Effector memory CD4-positive, alpha-beta T cell (primary cell): Measurements from ENCODE around the gene COL23A1.

Experiments used
- DNase-seq, 3 donors: peaks; one replicate each; pipeline ENCODE4 v3.0.0-alpha.2; 2020
- H3K27ac ChIP-seq: 2 replicates; pipeline ENCODE4 v1.7.0; 2013; ENCODE audit warnings: mild to moderate bottlenecking, low read length, moderate library complexity; ENCODE audit not compliant: insufficient read depth, poor library complexity, severe bottlenecking
- H3K27me3 ChIP-seq: replicated peaks from 2 replicates; pipeline ENCODE4 v1.7.0; 2013; ENCODE audit warnings: mild to moderate bottlenecking, low read length; ENCODE audit not compliant: insufficient read depth, control insufficient read depth, poor library complexity, severe bottlenecking
- H3K36me3 ChIP-seq: 2 replicates; pipeline ENCODE4 v1.7.0; 2013; ENCODE audit warnings: mild to moderate bottlenecking, low read length, moderate library complexity; ENCODE audit not compliant: control insufficient read depth, insufficient read depth
- H3K4me1 ChIP-seq: 2 replicates; pipeline ENCODE4 v1.7.0; 2013; ENCODE audit warnings: low read length, mild to moderate bottlenecking; ENCODE audit not compliant: control insufficient read depth, insufficient read depth, poor library complexity, severe bottlenecking
- H3K4me3 ChIP-seq: 2 replicates; pipeline ENCODE4 v1.7.0; 2013; ENCODE audit warnings: low read length, low read depth, mild to moderate bottlenecking; ENCODE audit not compliant: insufficient read depth, poor library complexity, severe bottlenecking
- H3K9me3 ChIP-seq: 2 replicates; pipeline ENCODE4 v1.7.0; 2013; ENCODE audit warnings: mild to moderate bottlenecking, low read length, moderate library complexity; ENCODE audit not compliant: control insufficient read depth

Gene COL23A1

GRCh38 chr5:178392931-178393394 lies 197.2 kb downstream of the COL23A1 start:
- no peaks in the 10 kb centered on the region for H3K27me3 ChIP-seq
- no peaks in the 10 kb centered on the region for H3K9me3 ChIP-seq
- no peak overlapping the region for H3K4me3 ChIP-seq
- DNase-seq = no peak
- no peak overlapping the region for H3K27ac ChIP-seq
- no peaks in the 10 kb centered on the region for H3K4me1 ChIP-seq
- H3K36me3 ChIP-seq = no peaks in the 10 kb centered on the region

GRCh38 chr5:178392386-178392785 lies 197.8 kb downstream of the COL23A1 start:
- H3K4me1 ChIP-seq = no peaks in the 10 kb centered on the region
- no peak overlapping the region for H3K4me3 ChIP-seq
- no peaks in the 10 kb centered on the region for H3K9me3 ChIP-seq
- no peaks in the 10 kb centered on the region for H3K36me3 ChIP-seq
- H3K27ac ChIP-seq = no peak overlapping the region
- no peak for DNase-seq
- no peaks in the 10 kb centered on the region for H3K27me3 ChIP-seq

GRCh38 chr5:178391480-178391879 lies 198.7 kb downstream of the COL23A1 start:
- Histone ChIP-seq H3K27ac (no peak overlapping the region), H3K36me3 (no peaks in the 10 kb centered on the region), H3K27me3 (no peaks in the 10 kb centered on the region), H3K4me1 (no peaks in the 10 kb centered on the region), H3K4me3 (no peak overlapping the region), H3K9me3 (no peaks in the 10 kb centered on the region)
- DNase-seq = no peak

DNA sequence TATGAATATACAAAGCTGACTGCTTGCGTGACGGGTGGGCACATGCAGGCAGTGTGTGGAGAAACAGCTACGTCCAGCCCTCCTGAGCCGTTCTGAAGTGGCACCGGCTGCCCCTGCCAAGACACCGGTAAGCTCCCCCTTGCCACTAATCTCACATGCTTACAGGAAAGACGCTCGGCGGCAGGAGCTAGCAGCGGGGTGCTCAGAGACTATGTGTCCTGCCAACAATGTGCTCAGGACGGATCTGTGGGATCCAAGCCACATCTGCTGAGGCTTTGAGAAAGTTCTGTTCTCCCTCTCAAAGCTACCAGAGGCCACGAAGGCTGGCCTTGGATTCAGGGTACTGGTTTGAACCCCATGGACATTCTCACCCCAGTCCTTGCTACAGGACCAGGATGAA lies 200.4 kb downstream of the COL23A1 start:
- no peaks in the 10 kb centered on the region for H3K36me3 ChIP-seq
- H3K9me3 ChIP-seq = no peaks in the 10 kb centered on the region
- H3K4me1 ChIP-seq = no peaks in the 10 kb centered on the region
- H3K27me3 ChIP-seq = no peaks in the 10 kb centered on the region
- H3K4me3 ChIP-seq = no peak overlapping the region
- no peak for DNase-seq
- H3K27ac ChIP-seq = no peak overlapping the region

- H3K27ac ChIP-seq = no peak overlapping the region
- no peak for DNase-seq
- H3K36me3 ChIP-seq = no peaks in the 10 kb centered on the region
- H3K4me1 ChIP-seq = no peaks in the 10 kb centered on the region
- no peaks in the 10 kb centered on the region for H3K27me3 ChIP-seq
- H3K4me3 ChIP-seq = no peak overlapping the region
- no peaks in the 10 kb centered on the region for H3K9me3 ChIP-seq
Measured at GRCh38 chr5:178389026-178389729, 201.0 kb downstream of the COL23A1 start.

DNA sequence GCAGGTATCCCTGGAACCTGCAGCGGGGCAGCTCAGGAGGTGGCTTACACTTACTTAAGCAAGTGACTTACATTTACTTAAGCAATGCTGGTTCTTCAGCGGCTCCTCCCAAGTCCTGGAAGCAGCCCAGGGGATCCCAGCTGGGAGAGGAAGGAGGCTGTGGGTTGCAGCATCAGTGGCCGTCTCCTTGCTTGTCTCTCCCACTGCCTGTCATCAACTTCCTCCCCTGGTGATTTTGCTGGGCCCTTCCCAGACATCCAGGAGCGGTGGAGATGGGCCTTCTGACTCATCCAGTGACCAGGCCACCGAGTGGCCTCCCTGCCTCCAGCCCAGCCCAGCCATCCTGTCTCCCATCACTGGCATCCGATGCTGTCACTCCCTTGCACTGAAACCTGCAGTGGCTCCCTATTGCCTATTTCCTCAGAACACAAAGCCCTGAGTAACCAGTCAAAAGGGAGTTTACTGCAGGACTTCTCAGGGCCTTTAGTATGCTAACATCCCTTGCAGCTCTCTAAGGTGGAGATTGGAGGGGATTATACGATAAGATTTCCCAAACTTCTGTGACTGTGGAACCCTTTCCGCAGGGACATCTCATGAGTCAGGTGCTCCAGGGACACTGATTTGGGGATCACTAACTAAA lies 201.7 kb downstream of the COL23A1 start:
- H3K36me3 ChIP-seq = no peaks in the 10 kb centered on the region
- no peaks in the 10 kb centered on the region for H3K9me3 ChIP-seq
- no peaks in the 10 kb centered on the region for H3K27me3 ChIP-seq
- no peak overlapping the region for H3K4me3 ChIP-seq
- H3K27ac ChIP-seq = no peak overlapping the region
- H3K4me1 ChIP-seq = no peaks in the 10 kb centered on the region
- no peak for DNase-seq

DNA sequence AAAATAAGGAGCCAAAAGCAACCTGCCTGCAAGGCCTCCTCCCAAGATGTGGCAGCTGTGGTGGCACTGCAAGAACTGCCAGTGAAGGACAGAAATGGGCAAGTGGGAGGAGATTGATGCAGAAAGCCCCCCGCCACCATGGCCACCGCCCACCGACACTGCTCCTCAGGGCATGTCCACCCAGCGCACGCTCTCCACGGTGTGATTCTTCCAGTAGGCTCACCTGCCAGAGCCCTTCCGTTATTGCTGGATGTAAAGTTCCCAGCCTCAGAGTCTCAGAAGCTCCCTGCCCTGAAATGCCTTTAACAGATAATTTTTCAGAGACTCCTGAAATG lies 202.4 kb downstream of the COL23A1 start:
- Histone ChIP-seq H3K4me1 (no peaks in the 10 kb centered on the region), H3K4me3 (no peak overlapping the region), H3K9me3 (no peaks in the 10 kb centered on the region), H3K27me3 (no peaks in the 10 kb centered on the region), H3K27ac (no peak overlapping the region), H3K36me3 (no peaks in the 10 kb centered on the region)
- no peak for DNase-seq

DNA sequence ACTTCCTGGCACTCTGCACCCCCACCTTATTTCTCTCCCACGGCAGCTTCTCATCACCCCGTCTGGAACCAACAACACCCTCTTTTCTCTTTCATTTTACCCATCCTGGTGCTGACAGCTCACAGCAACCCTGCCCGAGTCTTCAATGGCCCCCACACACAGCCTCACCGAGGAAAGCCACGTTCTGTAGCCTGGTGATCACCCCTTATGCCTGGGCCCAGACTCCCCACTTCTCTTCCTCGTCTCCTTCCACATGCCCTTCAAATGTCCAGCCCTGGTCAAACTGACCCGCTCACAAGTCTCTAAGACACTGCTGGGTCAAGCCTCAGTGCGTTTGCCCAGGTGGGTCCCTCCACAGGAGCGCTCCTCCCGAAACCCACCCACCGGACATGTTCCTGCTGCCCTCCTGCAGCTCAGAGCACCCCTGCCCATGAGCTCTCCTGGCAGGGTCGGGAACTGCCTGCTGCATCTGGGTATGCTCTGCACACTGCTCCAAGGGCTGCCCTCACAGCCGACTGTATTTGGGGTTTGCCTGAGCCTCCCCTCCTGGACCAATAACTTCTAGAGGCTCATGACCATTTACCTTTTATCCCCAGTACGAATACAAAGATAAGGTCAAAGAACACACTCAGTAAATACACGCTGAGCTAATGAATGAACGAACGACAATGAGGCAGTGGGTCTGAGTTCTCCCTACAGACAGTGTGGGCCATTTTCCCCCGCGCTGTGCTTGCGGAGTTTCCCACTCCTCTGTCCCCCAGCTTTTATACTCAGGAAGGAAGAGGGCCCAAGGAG lies 202.9 kb downstream of the COL23A1 start:
- H3K27ac ChIP-seq = no peak overlapping the region
- H3K27me3 ChIP-seq = no peaks in the 10 kb centered on the region
- DNase-seq = no peak
- no peaks in the 10 kb centered on the region for H3K9me3 ChIP-seq
- H3K36me3 ChIP-seq = no peaks in the 10 kb centered on the region
- no peaks in the 10 kb centered on the region for H3K4me1 ChIP-seq
- H3K4me3 ChIP-seq = no peak overlapping the region

DNA sequence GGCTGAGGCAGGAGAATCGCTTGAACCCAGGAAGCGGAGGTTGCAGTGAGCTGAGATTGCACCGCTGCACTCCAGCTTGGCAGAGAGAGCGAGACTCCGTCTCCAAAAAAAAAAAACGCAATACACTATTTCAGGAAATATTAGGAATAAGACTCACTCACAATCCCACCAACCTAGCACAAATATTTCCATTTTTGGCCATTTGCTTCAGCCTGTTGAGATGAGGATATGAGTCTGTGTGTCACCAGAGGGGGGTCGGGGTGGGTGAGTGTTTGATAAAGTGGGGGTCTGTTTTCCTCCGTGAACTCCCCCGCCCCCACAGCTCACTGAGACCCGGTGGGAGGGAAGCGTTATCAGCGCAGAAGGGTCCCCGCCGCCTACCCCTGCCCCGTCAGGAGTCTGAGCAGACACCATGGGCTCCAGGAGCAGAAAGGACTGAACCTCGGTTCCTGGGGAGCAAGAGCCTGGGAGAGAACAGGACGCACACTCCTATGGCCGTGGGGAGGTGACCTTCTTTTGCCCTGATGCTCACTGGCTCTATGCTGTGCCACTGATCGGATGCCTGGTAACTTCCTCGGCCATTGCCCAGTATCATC lies 203.8 kb downstream of the COL23A1 start:
- Histone ChIP-seq H3K27ac (no peak overlapping the region), H3K4me1 (no peaks in the 10 kb centered on the region)

DNA sequence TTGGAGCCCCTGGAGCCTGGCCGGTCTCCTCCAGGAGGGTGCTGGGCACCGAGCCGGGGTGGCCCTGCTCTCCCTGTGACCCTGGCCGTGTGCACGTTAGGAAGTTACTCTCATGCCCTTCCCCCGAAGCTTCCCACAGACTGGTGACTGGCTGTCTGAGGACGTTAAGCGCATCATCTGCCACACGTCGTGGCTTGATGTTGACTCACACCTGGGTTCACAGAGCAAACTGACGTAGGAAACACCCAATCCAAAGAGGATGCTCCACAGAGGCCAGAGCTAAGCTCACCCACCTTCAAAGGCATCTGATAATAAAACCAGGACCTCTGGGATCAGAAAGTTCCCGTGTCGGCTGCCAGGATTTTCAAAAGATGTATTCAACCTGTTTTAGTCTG lies 204.7 kb downstream of the COL23A1 start:
- Histone ChIP-seq H3K9me3 (no peaks in the 10 kb centered on the region), H3K27me3 (no peaks in the 10 kb centered on the region), H3K4me1 (no peaks in the 10 kb centered on the region), H3K27ac (no peak overlapping the region), H3K36me3 (no peaks in the 10 kb centered on the region), H3K4me3 (no peak overlapping the region)
- no peak for DNase-seq

More for the DNA sequence above, 203.8 kb downstream of the COL23A1 start:
- Histone ChIP-seq H3K9me3 (no peaks in the 10 kb centered on the region), H3K4me3 (no peak overlapping the region), H3K27me3 (no peaks in the 10 kb centered on the region), H3K36me3 (no peaks in the 10 kb centered on the region)
- DNase-seq = no peak
